Transverse colon (tissue), 4 donors: ENCODE measurements around the gene ING4. TPM values are rescaled to one million over a fixed set of nuclear protein-coding genes. Genes with fewer than 3 reads are reported as not detected.

Source experiments
- DNase-seq: peaks from one replicate; pipeline ENCODE4 v3.0.0-alpha.2; 2019
- H3K27ac ChIP-seq, 4 donors: fragments of 200-600 bp; sonication (generic); 2 replicates each; pipeline ENCODE4 v1.5.1; 2016 to 2018; ENCODE audit warnings: inconsistent platforms in 4 of 4
- H3K27me3 ChIP-seq: fragments of 200-600 bp; sonication (generic); 2 replicates; pipeline ENCODE4 v1.5.1; 2017; ENCODE audit warnings: inconsistent platforms
- H3K36me3 ChIP-seq, 4 donors: fragments of 200-600 bp; sonication (generic); 2 replicates each; pipeline ENCODE4 v1.5.1; 2017 to 2019; ENCODE audit warnings: inconsistent platforms in 4 of 4
- H3K4me1 ChIP-seq, 4 donors: fragments of 200-600 bp; sonication (generic); 2 replicates each; pipeline ENCODE4 v1.5.1; 2017 to 2020; ENCODE audit warnings: inconsistent platforms in 4 of 4
- H3K4me3 ChIP-seq, 4 donors: fragments of 200-600 bp; sonication (generic); 1 replicate in 1 of 4; 2 replicates in 3 of 4; pipeline versions ENCODE4 v1.5.1 to v1.6.1; 2017 to 2019; ENCODE audit warnings: inconsistent platforms in 4 of 4
- H3K9me3 ChIP-seq, 2 donors: fragments of 200-600 bp; sonication (generic); 2 replicates each; pipeline ENCODE4 v1.5.1; 2017 to 2019; ENCODE audit warnings: inconsistent platforms in 2 of 2
- CTCF ChIP-seq, 5 experiments: fragments of 200-600 bp in 3 of 5; fragments of 450-650 bp in 2 of 5; sonication (generic) in 3 of 5; IDR thresholded peaks; 1 replicate in 2 of 5; 2 replicates in 3 of 5; pipeline ENCODE4 v1.5.1; 2016 to 2017; ENCODE audit warnings: antibody characterized with exemption in 5 of 5, inconsistent platforms in 3 of 5, mild to moderate bottlenecking in 2 of 5, moderate library complexity in 1 of 5
- EP300 ChIP-seq: sonication (generic); formaldehyde crosslinking; IDR thresholded peaks from one replicate; pipeline ENCODE4 v1.6.1; 2017; ENCODE audit warnings: antibody characterized with exemption, low read depth
- POLR2A ChIP-seq: fragments of 450-650 bp; IDR thresholded peaks from one replicate; pipeline ENCODE4 v1.6.1; 2016; ENCODE audit warnings: antibody characterized with exemption, mild to moderate bottlenecking, moderate library complexity
- POLR2AphosphoS5 ChIP-seq, 3 donors: sonication (generic); formaldehyde crosslinking; IDR thresholded peaks; one replicate each; pipeline ENCODE4 v1.6.1; 2016; ENCODE audit warnings: antibody characterized with exemption in 3 of 3
- WGBS, 2 donors: methylation state at CpG; one replicate each; pipeline ENCODE4 v1.1.5; 2018; ENCODE audit warnings: low coverage in 1 of 2; 5-methylcytosine and 5-hydroxymethylcytosine counted together
- in situ Hi-C, 4 donors: fragments of 200-750 bp; cut with MboI; loops; one replicate each; pipeline versions ENCODE4 v1.15.0 to v1.15.1; 2017; ENCODE audit warnings: low sequenced_read_pairs in 3 of 4, low pct_ligation_motif_present in 1 of 4, low pct_unique_long_range_greater_than_20kb in 1 of 4
- intact Hi-C: fragments of 100-400 bp; cut with DNase I; formaldehyde crosslinking; loops from one replicate; pipeline ENCODE4 v1.15.1; 2023; ENCODE audit warnings: low total_unique reads
- total RNA-seq, 4 donors: library from RNA; depleted of rRNA; stranded (reverse); fragments of >200 nt; gene quantifications; one replicate each; pipeline ENCODE4 v1.1.0, GENCODE V29; 2016

Gene ING4
- total RNA-seq, 4 donors from 2014 or later = 41.8 to 165 (median 56.6) TPM

GRCh38 chr12:6643569-6644256 lies 19.2 kb downstream of the ING4 start:
- H3K4me1 ChIP-seq = peaks cover 0 to 19% (median 7%) of the 10 kb centered on the region in 4 donors
- intact Hi-C loops = no loop called here
- TF ChIP-seq CTCF (IDR thresholded peaks at IDR 0.05) (no peak), POLR2A (no peak), EP300 (no peak), POLR2AphosphoS5 (IDR thresholded peaks at IDR 0.05) (no peak)

GRCh38 chr12:6641131-6641530 lies 21.8 kb downstream of the ING4 start:
- Histone ChIP-seq H3K27me3 (no peaks in the 10 kb centered on the region), H3K27ac (no peak overlapping the region), H3K9me3 (no peaks in the 10 kb centered on the region), H3K4me1 (peaks cover 0 to 13% (median 5%) of the 10 kb centered on the region in 4 donors), H3K36me3 (no peaks in the 10 kb centered on the region), H3K4me3 (no peak overlapping the region)
- TF ChIP-seq POLR2A (no peak), EP300 (no peak), POLR2AphosphoS5 (IDR thresholded peaks at IDR 0.05) (no peak), CTCF (IDR thresholded peaks at IDR 0.05) (no peak)
- in situ Hi-C loops (no loop called here), intact Hi-C loops (no loop called here)
- DNase-seq = no peak
- 63 to 80% methylated on average over 2 to 4 of the region's 4 CpGs for WGBS, 2 donors

More at GRCh38 chr12:6643569-6644256, 19.2 kb downstream of the ING4 start:
- no peaks in the 10 kb centered on the region for H3K9me3 ChIP-seq
- H3K4me3 ChIP-seq = no peak overlapping the region
- H3K27me3 ChIP-seq = no peaks in the 10 kb centered on the region
- in situ Hi-C loops = no loop called here
- H3K36me3 ChIP-seq = no peaks in the 10 kb centered on the region
- WGBS, 2 donors = 65 to 80% methylated on average over 1 to 6 of the region's 6 CpGs
- no peak for DNase-seq
- peak overlapping the region in 3 of 4 donors; percentile 15 to 58 (median 30) for H3K27ac ChIP-seq

GRCh38 chr12:6640497-6640896 lies 22.4 kb downstream of the ING4 start:
- in situ Hi-C loops (no loop called here), intact Hi-C loops (no loop called here)
- Histone ChIP-seq H3K9me3 (no peaks in the 10 kb centered on the region), H3K27me3 (no peaks in the 10 kb centered on the region), H3K27ac (no peak overlapping the region), H3K4me1 (peaks cover 0 to 15% (median 8%) of the 10 kb centered on the region in 4 donors), H3K36me3 (no peaks in the 10 kb centered on the region), H3K4me3 (no peak overlapping the region)
- TF ChIP-seq EP300 = no peak
- TF ChIP-seq POLR2A = no peak
- no peak for TF ChIP-seq POLR2AphosphoS5 (IDR thresholded peaks at IDR 0.05)
- DNase-seq = no peak
- WGBS, 2 donors = 95 to 100% methylated on average over 1 to 4 of the region's 4 CpGs

GRCh38 chr12:6639151-6639801 lies 23.6 kb downstream of the ING4 start:
- Histone ChIP-seq H3K36me3 (no peaks in the 10 kb centered on the region), H3K27ac (no peak overlapping the region), H3K4me3 (no peak overlapping the region), H3K4me1 (peaks cover 0 to 21% (median 16%) of the 10 kb centered on the region in 4 donors), H3K9me3 (no peaks in the 10 kb centered on the region), H3K27me3 (no peaks in the 10 kb centered on the region)
- DNase-seq = no peak
- TF ChIP-seq EP300 (no peak), CTCF (IDR thresholded peaks at IDR 0.05) (no peak), POLR2A (no peak), POLR2AphosphoS5 (IDR thresholded peaks at IDR 0.05) (no peak)
- in situ Hi-C loops = no loop called here
- intact Hi-C loops = no loop called here
- WGBS, 2 donors = 82 to 87% methylated on average over 3 to 11 of the region's 11 CpGs
